Measurements from ENCODE around the gene EHBP1.

The EHBP1 gene

GRCh38 chr2:63035660-63036059, 330.1 kb downstream of the EHBP1 start:
- Histone ChIP-seq H3K9ac (ENCODE audit: low read length) (no peak overlapping the region), H3K27ac (ENCODE audit: low read depth, low read length) (no peak overlapping the region), H3K79me2 (ENCODE audit: control insufficient read depth, insufficient read depth, low read length, poor library complexity) (no peaks in the 10 kb centered on the region), H3K4me1 (ENCODE audit: control insufficient read depth in 1 of 2, insufficient read depth in 2 of 2, low read length in 2 of 2) (no peaks in the 10 kb centered on the region), H3K18ac (ENCODE audit: low read length) (no peak overlapping the region), H3K27me3 (ENCODE audit: insufficient read depth, low read length) (no peaks in the 10 kb centered on the region), H3K4me2 (ENCODE audit: low read length) (no peak overlapping the region), H3K23ac (ENCODE audit: low read length) (no peak overlapping the region), H3K4ac (ENCODE audit: low read depth, low read length) (no peak overlapping the region), H4K12ac (ENCODE audit: low read depth, low read length) (no peak overlapping the region), H4K91ac (ENCODE audit: low read depth, low read length) (no peak overlapping the region), H2AK5ac (ENCODE audit: low read length) (no peak overlapping the region), H3K9me3 (ENCODE audit: insufficient read depth, low read depth, low read length) (no peaks in the 10 kb centered on the region), H4K8ac (ENCODE audit: low read depth, low read length) (no peak overlapping the region), H2BK12ac (ENCODE audit: low read length) (no peak overlapping the region), H2BK5ac (ENCODE audit: low read depth, low read length, poor library complexity) (no peak overlapping the region), H2AFZ (ENCODE audit: insufficient read depth, low read length, poor library complexity) (no peak overlapping the region), H2BK120ac (ENCODE audit: insufficient read depth, low read length, poor library complexity) (no peak overlapping the region), H3K14ac (ENCODE audit: low read length) (no peak overlapping the region), H3K36me3 (ENCODE audit: control insufficient read depth in 1 of 2, insufficient read depth in 2 of 2, low read length in 2 of 2) (peaks cover 0 to 2% of the 10 kb centered on the region in 2 experiments), H3K79me1 (ENCODE audit: low read length) (no peaks in the 10 kb centered on the region), H3K4me3 (ENCODE audit: low read depth, low read length) (no peak overlapping the region)
- no peak for DNase-seq
- no CpG with 5 or more reads among the region's 4 CpGs for WGBS (ENCODE audit: extremely low coverage, insufficient coverage, insufficient read length)

- Histone ChIP-seq H4K8ac (ENCODE audit: low read depth, low read length) (no peak overlapping the region), H3K14ac (ENCODE audit: low read length) (no peak overlapping the region), H4K12ac (ENCODE audit: low read depth, low read length) (no peak overlapping the region), H2BK120ac (ENCODE audit: insufficient read depth, low read length, poor library complexity) (no peak overlapping the region), H3K36me3 (ENCODE audit: control insufficient read depth in 1 of 2, insufficient read depth in 2 of 2, low read length in 2 of 2) (no peaks in the 10 kb centered on the region), H3K27me3 (ENCODE audit: insufficient read depth, low read length) (no peaks in the 10 kb centered on the region), H3K4me3 (ENCODE audit: low read depth, low read length) (no peak overlapping the region), H2AFZ (ENCODE audit: insufficient read depth, low read length, poor library complexity) (no peak overlapping the region), H4K91ac (ENCODE audit: low read depth, low read length) (no peak overlapping the region), H3K4me1 (ENCODE audit: control insufficient read depth in 1 of 2, insufficient read depth in 2 of 2, low read length in 2 of 2) (no peaks in the 10 kb centered on the region), H3K79me2 (ENCODE audit: control insufficient read depth, insufficient read depth, low read length, poor library complexity) (no peaks in the 10 kb centered on the region), H3K27ac (ENCODE audit: low read depth, low read length) (no peak overlapping the region), H3K9ac (ENCODE audit: low read length) (no peak overlapping the region), H2AK5ac (ENCODE audit: low read length) (no peak overlapping the region), H3K9me3 (ENCODE audit: insufficient read depth, low read depth, low read length) (no peaks in the 10 kb centered on the region), H2BK5ac (ENCODE audit: low read depth, low read length, poor library complexity) (no peak overlapping the region), H3K4me2 (ENCODE audit: low read length) (no peak overlapping the region), H3K18ac (ENCODE audit: low read length) (no peak overlapping the region), H3K79me1 (ENCODE audit: low read length) (no peaks in the 10 kb centered on the region), H2BK12ac (ENCODE audit: low read length) (no peak overlapping the region), H3K23ac (ENCODE audit: low read length) (no peak overlapping the region), H3K4ac (ENCODE audit: low read depth, low read length) (no peak overlapping the region)
- WGBS (ENCODE audit: extremely low coverage, insufficient coverage, insufficient read length): no CpG with 5 or more reads among the region's 4 CpGs
- DNase-seq: no peak
These were observed 332.5 kb downstream of the EHBP1 start for GRCh38 chr2:63038034-63038433.

GRCh38 chr2:63040586-63040985, 335.1 kb downstream of the EHBP1 start:
- no peak overlapping the region for H4K12ac ChIP-seq (ENCODE audit: low read depth, low read length)
- H3K4me2 ChIP-seq (ENCODE audit: low read length): no peak overlapping the region
- peaks cover 0 to 4% of the 10 kb centered on the region in 2 experiments for H3K36me3 ChIP-seq (ENCODE audit: control insufficient read depth in 1 of 2, insufficient read depth in 2 of 2, low read length in 2 of 2)
- H3K4ac ChIP-seq (ENCODE audit: low read depth, low read length): no peak overlapping the region
- H3K9ac ChIP-seq (ENCODE audit: low read length): no peak overlapping the region
- no peak overlapping the region for H3K27ac ChIP-seq (ENCODE audit: low read depth, low read length)
- no peak overlapping the region for H3K14ac ChIP-seq (ENCODE audit: low read length)
- WGBS (ENCODE audit: extremely low coverage, insufficient coverage, insufficient read length): no CpG with 5 or more reads among the region's 1 CpG
- no peaks in the 10 kb centered on the region for H3K9me3 ChIP-seq (ENCODE audit: insufficient read depth, low read depth, low read length)
- H2AFZ ChIP-seq (ENCODE audit: insufficient read depth, low read length, poor library complexity): no peak overlapping the region
- no peak for DNase-seq
- H3K23ac ChIP-seq (ENCODE audit: low read length): no peak overlapping the region
- no peaks in the 10 kb centered on the region for H3K79me1 ChIP-seq (ENCODE audit: low read length)
- H2BK5ac ChIP-seq (ENCODE audit: low read depth, low read length, poor library complexity): no peak overlapping the region
- H4K8ac ChIP-seq (ENCODE audit: low read depth, low read length): no peak overlapping the region
- no peak overlapping the region for H3K18ac ChIP-seq (ENCODE audit: low read length)
- peaks cover 5% of the 10 kb centered on the region for H3K27me3 ChIP-seq (ENCODE audit: insufficient read depth, low read length)
- no peak overlapping the region for H2AK5ac ChIP-seq (ENCODE audit: low read length)
- peaks cover 0 to 6% of the 10 kb centered on the region in 2 experiments for H3K4me1 ChIP-seq (ENCODE audit: control insufficient read depth in 1 of 2, insufficient read depth in 2 of 2, low read length in 2 of 2)
- no peak overlapping the region for H2BK12ac ChIP-seq (ENCODE audit: low read length)
- H3K4me3 ChIP-seq (ENCODE audit: low read depth, low read length): no peak overlapping the region
- no peaks in the 10 kb centered on the region for H3K79me2 ChIP-seq (ENCODE audit: control insufficient read depth, insufficient read depth, low read length, poor library complexity)
- no peak overlapping the region for H2BK120ac ChIP-seq (ENCODE audit: insufficient read depth, low read length, poor library complexity)
- no peak overlapping the region for H4K91ac ChIP-seq (ENCODE audit: low read depth, low read length)

- H2AK5ac ChIP-seq (ENCODE audit: low read length): no peak overlapping the region
- H4K91ac ChIP-seq (ENCODE audit: low read depth, low read length): no peak overlapping the region
- H4K8ac ChIP-seq (ENCODE audit: low read depth, low read length): no peak overlapping the region
- peaks cover 0 to 4% of the 10 kb centered on the region in 2 experiments for H3K36me3 ChIP-seq (ENCODE audit: control insufficient read depth in 1 of 2, insufficient read depth in 2 of 2, low read length in 2 of 2)
- peaks cover 8% of the 10 kb centered on the region for H3K27me3 ChIP-seq (ENCODE audit: insufficient read depth, low read length)
- H2BK12ac ChIP-seq (ENCODE audit: low read length): no peak overlapping the region
- H3K23ac ChIP-seq (ENCODE audit: low read length): no peak overlapping the region
- no peak overlapping the region for H2BK120ac ChIP-seq (ENCODE audit: insufficient read depth, low read length, poor library complexity)
- H3K9ac ChIP-seq (ENCODE audit: low read length): no peak overlapping the region
- H2BK5ac ChIP-seq (ENCODE audit: low read depth, low read length, poor library complexity): no peak overlapping the region
- no CpG with 5 or more reads among the region's 1 CpG for whole genome bisulfite sequencing (ENCODE audit: extremely low coverage, insufficient coverage, insufficient read length)
- DNase-seq: no peak
- H3K14ac ChIP-seq (ENCODE audit: low read length): no peak overlapping the region
- no peak overlapping the region for H3K4me3 ChIP-seq (ENCODE audit: low read depth, low read length)
- no peaks in the 10 kb centered on the region for H3K9me3 ChIP-seq (ENCODE audit: insufficient read depth, low read depth, low read length)
- H2AFZ ChIP-seq (ENCODE audit: insufficient read depth, low read length, poor library complexity): no peak overlapping the region
- H4K12ac ChIP-seq (ENCODE audit: low read depth, low read length): no peak overlapping the region
- H3K18ac ChIP-seq (ENCODE audit: low read length): no peak overlapping the region
- no peak overlapping the region for H3K4ac ChIP-seq (ENCODE audit: low read depth, low read length)
- H3K27ac ChIP-seq (ENCODE audit: low read depth, low read length): no peak overlapping the region
- H3K79me2 ChIP-seq (ENCODE audit: control insufficient read depth, insufficient read depth, low read length, poor library complexity): no peaks in the 10 kb centered on the region
- H3K79me1 ChIP-seq (ENCODE audit: low read length): no peaks in the 10 kb centered on the region
- H3K4me2 ChIP-seq (ENCODE audit: low read length): no peak overlapping the region
- peaks cover 0 to 6% of the 10 kb centered on the region in 2 experiments for H3K4me1 ChIP-seq (ENCODE audit: control insufficient read depth in 1 of 2, insufficient read depth in 2 of 2, low read length in 2 of 2)
These were observed 336.1 kb downstream of the EHBP1 start for GRCh38 chr2:63041592-63041991.
